ENCODE results near the gene TBCD. TPM values are rescaled to one million over a fixed set of nuclear protein-coding genes. Genes with fewer than 3 reads are reported as not detected.

TBCD gene
- total RNA-seq, 2 experiments from 2014 or later: 77.8 to 85.8 TPM

DNA sequence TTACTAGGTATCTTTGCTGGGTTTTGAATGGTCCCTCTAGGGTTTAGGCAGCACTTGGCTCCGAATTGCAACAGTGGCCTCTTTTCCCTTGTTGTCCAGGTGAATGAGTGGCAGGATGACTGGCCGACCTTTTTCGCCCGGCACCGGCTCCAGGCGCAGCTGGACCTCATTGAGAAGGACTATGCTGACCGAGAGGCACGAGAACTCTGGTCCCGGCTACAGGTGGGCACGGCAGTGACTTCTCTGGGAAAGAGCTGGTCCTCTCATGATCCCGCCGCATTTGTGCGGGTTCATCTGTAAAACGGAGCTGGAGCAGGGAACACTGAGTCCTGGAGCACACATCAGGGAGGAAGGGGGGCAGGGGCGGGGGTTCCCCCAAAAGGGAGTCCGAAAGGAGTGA is 3.1 kb upstream of the TBCD start:
- no peak overlapping the region for H3K27ac Mint-ChIP-seq
- TF ChIP-seq, protein P1, sequence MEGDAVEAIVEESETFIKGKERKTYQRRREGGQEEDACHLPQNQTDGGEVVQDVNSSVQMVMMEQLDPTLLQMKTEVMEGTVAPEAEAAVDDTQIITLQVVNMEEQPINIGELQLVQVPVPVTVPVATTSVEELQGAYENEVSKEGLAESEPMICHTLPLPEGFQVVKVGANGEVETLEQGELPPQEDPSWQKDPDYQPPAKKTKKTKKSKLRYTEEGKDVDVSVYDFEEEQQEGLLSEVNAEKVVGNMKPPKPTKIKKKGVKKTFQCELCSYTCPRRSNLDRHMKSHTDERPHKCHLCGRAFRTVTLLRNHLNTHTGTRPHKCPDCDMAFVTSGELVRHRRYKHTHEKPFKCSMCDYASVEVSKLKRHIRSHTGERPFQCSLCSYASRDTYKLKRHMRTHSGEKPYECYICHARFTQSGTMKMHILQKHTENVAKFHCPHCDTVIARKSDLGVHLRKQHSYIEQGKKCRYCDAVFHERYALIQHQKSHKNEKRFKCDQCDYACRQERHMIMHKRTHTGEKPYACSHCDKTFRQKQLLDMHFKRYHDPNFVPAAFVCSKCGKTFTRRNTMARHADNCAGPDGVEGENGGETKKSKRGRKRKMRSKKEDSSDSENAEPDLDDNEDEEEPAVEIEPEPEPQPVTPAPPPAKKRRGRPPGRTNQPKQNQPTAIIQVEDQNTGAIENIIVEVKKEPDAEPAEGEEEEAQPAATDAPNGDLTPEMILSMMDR (IDR thresholded peaks at IDR 0.05): no peak

DNA sequence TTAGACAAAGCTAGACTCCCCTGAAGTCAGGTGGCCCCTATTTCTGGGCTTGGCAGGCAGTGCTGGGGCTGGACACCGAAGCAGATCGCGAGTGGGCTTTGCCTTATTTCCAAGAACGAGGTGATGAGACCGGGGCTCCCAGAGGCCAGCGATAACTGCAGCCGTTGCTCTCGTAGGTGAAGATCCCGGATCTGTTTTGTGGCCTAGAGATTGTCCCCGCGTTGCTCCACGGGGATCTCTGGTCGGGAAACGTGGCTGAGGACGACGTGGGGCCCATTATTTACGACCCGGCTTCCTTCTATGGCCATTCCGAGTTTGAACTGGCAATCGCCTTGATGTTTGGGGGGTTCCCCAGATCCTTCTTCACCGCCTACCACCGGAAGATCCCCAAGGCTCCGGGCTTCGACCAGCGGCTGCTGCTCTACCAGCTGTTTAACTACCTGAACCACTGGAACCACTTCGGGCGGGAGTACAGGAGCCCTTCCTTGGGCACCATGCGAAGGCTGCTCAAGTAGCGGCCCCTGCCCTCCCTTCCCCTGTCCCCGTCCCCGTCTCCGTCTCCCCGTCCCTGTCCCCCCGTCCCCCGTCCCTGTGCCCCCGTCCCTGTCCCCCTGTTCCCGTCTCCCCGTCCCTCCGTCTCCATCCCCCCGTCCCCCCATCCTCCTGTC is 1.5 kb upstream of the TBCD start:
- TF ChIP-seq, protein P1 (IDR thresholded peaks at IDR 0.05): no peak
- ChIA-PET CTCF (interaction anchor here (2.2 kb wide), 1 partner anchor 82 kb away, joined by 5 read pairs; no protein-coding TSS in a partner anchor), POLR2A (no interaction called here)

More for the DNA sequence above, 3.1 kb upstream of the TBCD start:
- Mint-ChIP-seq H3K36me3 (ENCODE audit: low read depth) (peaks cover 5% of the 10 kb centered on the region), H3K9me3 (peaks cover 3% of the 10 kb centered on the region), H3K27me3 (no peaks in the 10 kb centered on the region), H3K4me3 (no peak overlapping the region), H3K4me1 (ENCODE audit: low read depth) (peaks cover 7% of the 10 kb centered on the region)
- no peak for DNase-seq
- ChIA-PET CTCF (interaction anchor here (2.2 kb wide), 1 partner anchor 80 kb away, joined by 5 read pairs; no protein-coding TSS in a partner anchor), POLR2A (no interaction called here)
- intact Hi-C loops (cut with micrococcal nuclease): no loop called here
- ATAC-seq: no peak

DNA sequence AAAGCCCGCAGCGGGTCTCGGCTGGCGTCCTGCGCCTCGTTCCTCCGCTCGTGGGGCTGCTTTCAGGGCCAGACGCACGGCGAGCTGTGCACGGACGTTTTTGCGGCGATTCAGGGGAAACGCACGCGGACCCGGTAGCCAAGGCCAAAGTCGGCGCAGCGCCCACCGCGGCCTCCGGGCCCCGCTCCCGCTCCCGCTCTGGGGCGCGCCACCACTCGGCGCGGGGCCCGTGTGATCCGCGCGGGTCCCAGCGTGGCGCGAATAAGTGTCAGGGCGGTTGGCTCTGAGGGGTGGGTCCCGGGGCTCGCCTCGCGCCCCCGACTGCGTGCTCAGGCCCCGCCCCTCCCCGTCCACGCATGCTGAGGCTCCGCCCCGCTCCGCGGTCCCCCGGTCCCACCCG is 694 bp upstream of the TBCD start:
- ChIA-PET CTCF (no interaction called here), POLR2A (no interaction called here)
- intact Hi-C loops (cut with micrococcal nuclease): loop anchor here (10.0 kb wide), 1 partner anchor 86 kb away; no protein-coding TSS in a partner anchor
- peaks cover 23% of the 10 kb centered on the region for H3K4me1 Mint-ChIP-seq (ENCODE audit: low read depth)
- no peak overlapping the region for H3K4me3 Mint-ChIP-seq
- TF ChIP-seq, protein P1 (IDR thresholded peaks at IDR 0.05): no peak
- H3K27me3 Mint-ChIP-seq: no peaks in the 10 kb centered on the region
- peaks cover 14% of the 10 kb centered on the region for H3K36me3 Mint-ChIP-seq (ENCODE audit: low read depth)
- no peak overlapping the region for H3K27ac Mint-ChIP-seq
- no peak for ATAC-seq
- peaks cover 1% of the 10 kb centered on the region for H3K9me3 Mint-ChIP-seq
- no peak for DNase-seq

More for the DNA sequence above, 1.5 kb upstream of the TBCD start:
- no peak for ATAC-seq
- intact Hi-C loops (cut with micrococcal nuclease): loop anchor here (10.0 kb wide), 1 partner anchor 86 kb away; no protein-coding TSS in a partner anchor
- Mint-ChIP-seq H3K27ac (no peak overlapping the region), H3K9me3 (peaks cover 3% of the 10 kb centered on the region), H3K4me1 (ENCODE audit: low read depth) (peaks cover 19% of the 10 kb centered on the region), H3K27me3 (no peaks in the 10 kb centered on the region), H3K4me3 (peak overlapping the region; percentile 3), H3K36me3 (ENCODE audit: low read depth) (peaks cover 14% of the 10 kb centered on the region)
- peak; percentile 11 for DNase-seq

DNA sequence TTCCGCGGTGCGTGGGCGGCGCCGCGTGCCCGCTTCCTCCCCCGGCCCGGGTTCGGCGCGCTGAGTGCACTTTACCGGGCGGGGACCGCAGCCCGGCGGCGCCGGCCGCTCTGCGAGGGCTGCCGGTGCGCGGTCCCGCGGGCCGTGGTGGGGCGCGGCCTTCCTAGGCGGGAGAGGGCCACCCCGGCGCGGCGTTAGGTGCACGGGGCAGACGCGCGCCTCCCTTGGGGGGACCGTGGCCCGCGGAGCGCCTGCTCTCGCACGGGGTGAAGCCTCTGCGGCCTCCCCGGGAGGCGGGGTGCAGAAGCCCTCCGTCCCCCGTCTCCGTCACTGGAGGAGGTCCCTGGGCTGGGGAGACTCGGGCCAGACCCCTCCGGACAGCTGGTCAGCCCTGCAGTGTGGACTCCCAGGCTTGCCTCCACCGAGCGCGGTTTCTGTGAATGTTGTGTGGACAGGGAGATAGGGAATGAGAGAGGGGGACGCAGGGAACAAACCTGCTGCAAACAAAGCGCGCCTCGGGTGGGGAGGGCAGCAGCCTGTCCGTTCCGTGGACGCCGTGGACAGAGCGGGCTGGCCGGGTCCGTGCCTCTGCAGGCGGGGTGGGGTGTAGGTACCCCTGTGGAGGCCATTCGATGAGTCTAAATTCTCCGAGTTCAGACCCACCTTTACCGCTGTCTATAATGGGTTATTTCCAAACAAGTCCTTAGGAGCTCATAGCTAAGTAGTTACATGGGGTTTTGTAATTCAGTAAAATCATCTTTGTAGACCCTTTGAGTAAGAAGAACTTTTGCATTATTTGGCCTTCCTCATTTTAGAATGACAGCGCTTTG is 721 bp downstream of the TBCD start:
- DNase-seq: peak; percentile 42
- no peaks in the 10 kb centered on the region for H3K9me3 Mint-ChIP-seq

More for the DNA sequence above, 721 bp downstream of the TBCD start:
- Mint-ChIP-seq H3K27ac (peak overlapping the region; percentile 38), H3K4me1 (ENCODE audit: low read depth) (peaks cover 23% of the 10 kb centered on the region), H3K27me3 (no peaks in the 10 kb centered on the region), H3K36me3 (ENCODE audit: low read depth) (peaks cover 19% of the 10 kb centered on the region), H3K4me3 (peak overlapping the region; percentile 86)
- ATAC-seq: peak; percentile 14
- intact Hi-C loops (cut with micrococcal nuclease): loop anchor here (10.0 kb wide), 1 partner anchor 88 kb away; no protein-coding TSS in a partner anchor
- POLR2A ChIA-PET: no interaction called here
- CTCF ChIA-PET: interaction anchor here (1.2 kb wide), 1 partner anchor 14 kb away, joined by 4 read pairs; no protein-coding TSS in a partner anchor
- TF ChIP-seq, protein P1 (IDR thresholded peaks at IDR 0.05): no peak

All from activated CD8-positive, alpha-beta T cell treated with anti-CD3 and anti-CD28 coated beads for 36 hours (primary cell).